ENCODE results near the gene GTF2H1.

GTF2H1 gene

GRCh38 chr11:18294862-18295261 lies 27.5 kb upstream of the GTF2H1 start:
- in situ Hi-C loops (cut with HindIII; ENCODE audit: low sequenced_read_pairs) = no loop called here
- no peak overlapping the region for H3K4me3 ChIP-seq (ENCODE audit: low read depth, low read length)
- DNase-seq (ENCODE audit: low read depth) = no peak
- no peak for TF ChIP-seq CTCF (IDR thresholded peaks at IDR 0.05; ENCODE audit: low read depth, low read length, missing control alignments)

GRCh38 chr11:18295316-18295715 lies 27.1 kb upstream of the GTF2H1 start:
- in situ Hi-C loops (cut with HindIII; ENCODE audit: low sequenced_read_pairs) = no loop called here
- H3K4me3 ChIP-seq (ENCODE audit: low read depth, low read length) = no peak overlapping the region
- no peak for TF ChIP-seq CTCF (IDR thresholded peaks at IDR 0.05; ENCODE audit: low read depth, low read length, missing control alignments)
- DNase-seq (ENCODE audit: low read depth) = no peak

- in situ Hi-C loops (cut with HindIII; ENCODE audit: low sequenced_read_pairs) = no loop called here
These were observed 22.6 kb upstream of the GTF2H1 start for GRCh38 chr11:18299721-18300120.

GRCh38 chr11:18304745-18305144 lies 17.6 kb upstream of the GTF2H1 start:
- no peak for DNase-seq (ENCODE audit: low read depth)
- no peak for TF ChIP-seq CTCF (IDR thresholded peaks at IDR 0.05; ENCODE audit: low read depth, low read length, missing control alignments)
- in situ Hi-C loops (cut with HindIII; ENCODE audit: low sequenced_read_pairs) = no loop called here

More at GRCh38 chr11:18299721-18300120, 22.6 kb upstream of the GTF2H1 start:
- no peak for TF ChIP-seq CTCF (IDR thresholded peaks at IDR 0.05; ENCODE audit: low read depth, low read length, missing control alignments)
- H3K4me3 ChIP-seq (ENCODE audit: low read depth, low read length) = no peak overlapping the region
- DNase-seq (ENCODE audit: low read depth) = no peak

GRCh38 chr11:18307461-18308139 lies 14.8 kb upstream of the GTF2H1 start:
- no peak for DNase-seq (ENCODE audit: low read depth)
- no peak for TF ChIP-seq CTCF (IDR thresholded peaks at IDR 0.05; ENCODE audit: low read depth, low read length, missing control alignments)
- in situ Hi-C loops (cut with HindIII; ENCODE audit: low sequenced_read_pairs) = no loop called here

More at GRCh38 chr11:18304745-18305144, 17.6 kb upstream of the GTF2H1 start:
- no peak overlapping the region for H3K4me3 ChIP-seq (ENCODE audit: low read depth, low read length)

GRCh38 chr11:18308242-18308641 lies 14.1 kb upstream of the GTF2H1 start:
- in situ Hi-C loops (cut with HindIII; ENCODE audit: low sequenced_read_pairs) = no loop called here
- no peak overlapping the region for H3K4me3 ChIP-seq (ENCODE audit: low read depth, low read length)
- no peak for TF ChIP-seq CTCF (IDR thresholded peaks at IDR 0.05; ENCODE audit: low read depth, low read length, missing control alignments)
- no peak for DNase-seq (ENCODE audit: low read depth)

More at GRCh38 chr11:18307461-18308139, 14.8 kb upstream of the GTF2H1 start:
- H3K4me3 ChIP-seq (ENCODE audit: low read depth, low read length) = no peak overlapping the region
